EL (cell line): ENCODE measurements around the gene WDR45B.
A peak's percentile ranks its signal among the peaks of the same experiment; 100 is the strongest.
"Not testable (repeated sequence)": the region's sequence is repeated elsewhere in the genome, so short reads cannot be mapped to it uniquely, and the experiment has no call there.

Experiments
- DNase-seq: peaks from one replicate; pipeline ENCODE4 v3.0.0-alpha.2; 2016

Gene WDR45B

DNA sequence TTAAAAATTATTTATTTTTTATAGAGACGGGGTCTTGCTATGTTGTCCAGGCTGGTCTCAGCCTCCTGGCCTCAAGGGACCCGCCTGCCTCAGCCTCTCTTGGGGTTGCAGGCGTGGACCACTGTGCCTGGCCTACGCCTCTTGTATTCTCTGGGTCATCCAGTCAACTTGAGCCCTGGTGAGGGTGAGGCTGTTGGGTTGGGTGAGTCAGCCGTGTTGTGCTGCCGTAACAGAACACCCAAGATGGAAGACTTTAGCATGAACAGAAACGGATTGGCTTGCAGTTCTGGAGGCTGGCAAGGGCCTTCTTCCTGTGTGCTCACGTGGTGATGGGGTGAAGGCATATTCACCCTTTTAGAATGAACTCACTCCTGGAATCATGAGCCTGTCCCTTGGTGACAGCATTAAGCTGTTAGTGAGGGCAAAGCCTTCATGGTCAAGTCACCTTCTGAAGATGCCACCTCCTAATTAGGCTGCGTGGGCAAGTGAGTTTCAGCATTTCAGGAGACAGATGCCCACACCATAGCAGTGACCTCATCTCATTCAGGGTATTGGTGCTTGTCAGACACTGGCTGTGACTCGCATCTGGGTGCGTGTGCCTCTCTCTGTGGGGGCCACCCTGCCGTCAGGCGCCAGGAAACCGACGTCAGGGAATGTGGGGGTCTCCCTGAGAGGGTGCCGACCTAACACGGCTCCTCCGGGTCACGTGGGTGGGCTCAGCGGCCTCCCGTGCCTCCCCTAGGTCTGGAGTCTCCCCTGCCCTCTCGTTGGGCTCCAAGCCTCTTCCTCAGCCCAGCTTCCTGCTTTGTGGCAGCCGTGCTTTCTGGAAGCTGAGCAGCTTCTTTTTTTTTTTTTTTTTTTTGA lies 49.8 kb downstream of the WDR45B start:
- DNase-seq, result peak; percentile 52

- no peak for DNase-seq
Observed at GRCh38 chr17:82596837-82597672, 51.2 kb downstream of the WDR45B start.

DNA sequence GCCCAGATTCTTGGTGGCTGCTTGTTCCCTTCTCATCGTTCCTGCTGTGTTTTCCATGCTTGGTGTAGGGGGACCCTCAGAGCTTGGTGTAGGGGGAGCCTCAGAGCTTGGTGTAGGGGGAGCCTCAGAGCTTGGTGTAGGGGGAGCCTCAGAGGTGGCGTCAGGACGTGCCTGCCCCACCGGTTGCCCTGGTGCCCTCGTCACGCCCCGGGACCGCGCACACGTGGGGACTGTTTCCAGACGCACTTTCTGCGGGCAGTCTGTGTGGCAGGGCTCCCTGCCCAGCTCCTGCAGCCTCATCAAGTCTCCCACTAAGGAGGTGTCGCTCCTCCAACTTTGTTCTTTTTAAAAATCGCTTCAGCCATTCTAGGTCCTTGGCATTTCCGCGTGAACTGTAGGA lies 51.9 kb downstream of the WDR45B start:
- no peak for DNase-seq

- no peak for DNase-seq
Observed at GRCh38 chr17:82595893-82596292, 52.4 kb downstream of the WDR45B start.

- DNase-seq, result no peak
Observed at GRCh38 chr17:82594571-82594970, 53.7 kb downstream of the WDR45B start.

DNA sequence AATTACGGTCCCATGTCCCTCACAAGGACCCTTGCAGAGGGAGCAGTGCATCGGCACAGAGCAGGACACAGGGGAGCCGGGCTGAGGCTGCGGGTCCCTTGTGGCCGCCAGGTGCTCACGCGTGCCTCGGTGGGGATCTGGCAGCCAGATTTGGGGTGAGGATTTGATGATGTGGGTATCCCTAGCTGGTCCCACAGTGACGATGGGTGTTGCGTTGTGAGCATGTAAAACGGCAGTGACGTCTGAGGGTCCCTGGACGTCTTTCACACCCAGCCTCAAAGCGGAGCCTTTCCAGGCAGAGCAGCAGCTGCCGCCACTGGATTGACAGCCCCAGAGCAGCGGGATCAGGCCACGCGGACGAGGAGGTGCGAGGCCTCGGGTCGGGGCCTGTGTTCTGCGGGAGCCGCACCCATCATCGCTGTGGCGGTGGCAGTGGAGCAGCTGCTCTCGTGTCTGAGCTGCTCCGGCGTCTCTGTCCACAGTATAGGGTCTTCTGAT lies 54.6 kb downstream of the WDR45B start:
- DNase-seq, result no peak

DNA sequence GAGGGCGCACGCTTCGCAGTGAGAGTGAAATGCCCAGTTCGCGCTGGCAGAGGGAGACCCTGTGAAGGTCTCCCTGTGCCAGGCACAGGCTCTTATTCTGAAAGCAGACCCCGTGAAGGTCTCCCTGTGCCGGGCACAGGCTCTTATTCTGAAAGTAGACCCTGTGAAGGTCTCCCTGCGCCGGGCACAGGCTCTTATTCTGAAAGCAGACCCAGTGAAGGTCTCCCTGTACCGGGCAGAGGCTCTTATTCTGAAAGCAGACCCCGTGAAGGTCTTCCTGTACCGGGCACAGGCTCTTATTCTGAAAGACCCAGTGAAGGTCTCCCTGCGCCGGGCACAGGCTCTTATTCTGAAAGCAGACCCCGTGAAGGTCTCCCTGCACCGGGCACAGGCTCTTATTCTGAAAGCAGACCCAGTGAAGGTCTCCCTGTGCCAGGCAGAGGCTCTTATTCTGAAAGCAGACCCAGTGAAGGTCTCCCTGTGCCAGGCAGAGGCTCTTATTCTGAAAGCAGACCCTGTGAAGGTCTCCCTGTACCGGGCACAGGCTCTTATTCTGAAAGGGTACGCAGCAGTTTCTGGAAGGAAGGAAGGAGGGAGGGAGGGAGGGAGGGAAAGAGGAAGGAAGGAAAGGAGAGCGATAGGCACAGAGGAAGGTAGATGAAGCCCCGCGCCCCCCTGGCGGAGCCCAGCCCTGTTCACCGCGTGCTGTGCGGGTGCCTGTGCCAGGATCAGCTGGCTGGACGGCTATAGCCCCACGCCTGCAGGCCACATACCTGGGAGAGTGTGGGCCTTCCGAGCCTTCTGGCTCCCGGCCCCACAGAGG lies 55.3 kb downstream of the WDR45B start:
- peak; percentile 83 for DNase-seq

GRCh38 chr17:82592289-82592766 lies 55.9 kb downstream of the WDR45B start:
- no peak for DNase-seq

DNA sequence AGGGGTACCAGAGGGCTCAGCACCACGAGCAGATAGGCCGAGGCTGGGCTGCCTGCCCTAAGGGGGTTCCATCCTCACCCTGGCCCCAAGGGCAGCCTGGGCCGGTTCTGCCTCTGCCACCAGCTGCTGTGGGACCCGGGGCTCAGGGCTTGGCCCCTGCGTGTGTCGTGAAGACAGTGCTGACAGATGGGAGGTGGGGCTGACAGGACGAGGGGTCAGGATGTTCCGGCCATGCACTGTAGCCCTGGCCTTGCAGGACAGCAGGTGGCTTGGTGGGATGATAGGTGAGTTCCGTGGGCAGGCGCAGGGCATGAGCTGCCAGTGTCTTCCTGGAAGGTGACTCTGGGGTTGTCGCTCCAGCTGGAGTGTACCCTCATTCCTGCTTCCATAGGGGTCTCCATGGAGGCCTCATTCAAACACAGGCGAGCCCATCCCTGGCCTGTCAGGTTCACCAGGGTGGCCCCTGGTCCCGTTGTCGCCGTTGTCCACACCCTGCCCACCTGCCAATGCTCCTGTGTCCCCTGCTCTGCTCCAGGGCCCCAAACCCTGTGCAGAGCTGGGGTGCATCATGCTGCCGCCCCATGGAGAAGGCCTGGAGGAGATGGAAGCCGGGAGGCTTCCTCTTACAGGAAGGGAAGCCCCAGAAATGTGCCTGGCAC lies 57.2 kb downstream of the WDR45B start:
- no peak for DNase-seq

- DNase-seq, result no peak
Observed at GRCh38 chr17:82590216-82590615, 58.0 kb downstream of the WDR45B start.

DNA sequence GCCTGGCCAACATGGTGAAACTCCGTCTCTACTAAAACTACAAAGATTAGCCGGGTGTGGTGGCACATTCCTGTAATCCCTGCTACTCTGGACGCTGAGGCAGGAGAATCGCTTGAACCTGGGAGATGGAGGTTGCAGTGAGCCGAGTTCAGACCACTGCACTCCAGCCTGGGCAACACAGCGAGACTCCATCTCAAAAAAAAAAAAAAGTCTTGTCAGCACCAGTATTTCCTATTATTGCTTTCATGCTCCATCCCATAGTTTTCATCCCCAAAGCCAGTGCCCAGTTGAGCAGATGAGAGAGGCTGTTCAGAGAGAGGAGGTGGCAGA lies 58.4 kb downstream of the WDR45B start:
- DNase-seq, result no peak

GRCh38 chr17:82588266-82589175 lies 59.7 kb downstream of the WDR45B start:
- DNase-seq, result no peak

- no peak for DNase-seq
Observed at GRCh38 chr17:82587234-82588086, 60.8 kb downstream of the WDR45B start.

DNA sequence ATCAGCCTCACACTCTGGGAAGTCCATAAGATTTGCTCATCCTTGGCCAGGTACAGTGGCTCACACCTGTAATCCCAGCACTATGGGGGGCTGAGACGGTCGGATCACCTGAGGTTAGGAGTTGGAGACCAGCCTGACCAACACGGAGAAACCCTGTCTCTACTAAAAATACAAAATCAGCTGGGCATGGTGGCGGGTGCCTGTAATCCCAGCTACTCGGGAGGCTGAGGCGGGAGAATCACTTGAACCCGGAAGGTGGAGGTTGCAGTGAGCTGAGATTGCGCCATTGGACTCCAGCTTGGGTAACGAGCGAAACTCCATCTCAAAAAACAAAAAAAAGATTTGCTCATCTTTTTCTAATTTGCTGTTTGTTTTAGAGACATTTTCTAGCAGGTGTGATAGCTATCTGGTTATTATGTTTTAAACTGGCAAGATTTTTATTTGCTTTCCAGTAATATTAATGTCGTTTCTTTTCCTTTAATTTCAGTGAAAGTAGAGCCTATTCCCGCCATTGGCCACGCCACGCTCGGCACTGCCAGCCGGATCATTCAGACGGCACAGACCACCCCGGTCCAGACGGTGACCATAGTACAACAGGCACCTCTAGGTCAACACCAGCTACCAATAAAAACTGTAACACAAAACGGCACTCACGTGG lies 61.5 kb downstream of the WDR45B start:
- no peak for DNase-seq

DNA sequence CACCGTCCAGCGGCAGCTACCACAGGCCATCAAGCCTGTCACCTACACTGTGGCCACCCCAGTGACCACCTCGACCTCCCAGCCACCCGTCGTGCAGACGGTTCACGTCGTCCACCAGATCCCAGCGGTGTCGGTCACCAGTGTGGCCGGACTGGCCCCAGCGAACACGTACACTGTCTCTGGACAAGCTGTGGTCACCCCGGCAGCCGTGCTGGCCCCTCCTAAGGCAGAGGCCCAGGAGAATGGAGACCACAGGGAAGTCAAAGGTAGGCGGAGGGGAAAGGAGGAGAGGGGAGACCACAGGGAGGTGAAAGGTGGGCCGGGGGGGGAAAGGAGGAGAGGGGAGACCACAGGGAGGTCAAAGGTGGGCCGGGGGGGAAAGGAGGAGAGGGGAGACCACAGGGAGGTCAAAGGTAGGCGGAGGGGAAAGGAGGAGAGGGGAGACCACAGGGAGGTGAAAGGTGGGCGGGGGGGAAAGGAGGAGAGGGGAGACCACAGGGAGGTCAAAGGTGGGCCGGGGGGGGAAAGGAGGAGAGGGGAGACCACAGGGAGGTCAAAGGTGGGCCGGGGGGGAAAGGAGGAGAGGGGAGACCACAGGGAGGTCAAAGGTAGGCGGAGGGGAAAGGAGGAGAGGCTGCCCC lies 62.2 kb downstream of the WDR45B start:
- DNase-seq, result not testable (repeated sequence)

- no peak for DNase-seq
Observed at GRCh38 chr17:82583720-82584234, 64.5 kb downstream of the WDR45B start.

DNA sequence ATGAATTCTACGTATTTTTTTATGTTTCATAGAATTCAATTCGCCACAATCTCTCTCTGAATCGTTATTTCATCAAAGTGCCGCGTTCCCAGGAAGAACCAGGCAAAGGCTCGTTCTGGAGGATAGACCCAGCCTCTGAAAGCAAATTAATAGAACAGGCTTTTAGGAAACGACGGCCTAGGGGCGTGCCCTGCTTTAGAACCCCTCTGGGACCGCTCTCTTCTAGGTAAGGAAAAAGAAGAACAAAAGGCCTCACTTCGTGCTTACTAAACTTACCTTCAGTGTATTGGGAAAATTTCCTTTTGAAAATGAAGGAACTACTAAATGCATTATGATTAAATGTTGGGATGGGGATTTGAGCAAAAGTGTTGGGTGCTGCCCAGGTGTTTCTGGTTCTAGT lies 65.5 kb downstream of the WDR45B start:
- no peak for DNase-seq

DNA sequence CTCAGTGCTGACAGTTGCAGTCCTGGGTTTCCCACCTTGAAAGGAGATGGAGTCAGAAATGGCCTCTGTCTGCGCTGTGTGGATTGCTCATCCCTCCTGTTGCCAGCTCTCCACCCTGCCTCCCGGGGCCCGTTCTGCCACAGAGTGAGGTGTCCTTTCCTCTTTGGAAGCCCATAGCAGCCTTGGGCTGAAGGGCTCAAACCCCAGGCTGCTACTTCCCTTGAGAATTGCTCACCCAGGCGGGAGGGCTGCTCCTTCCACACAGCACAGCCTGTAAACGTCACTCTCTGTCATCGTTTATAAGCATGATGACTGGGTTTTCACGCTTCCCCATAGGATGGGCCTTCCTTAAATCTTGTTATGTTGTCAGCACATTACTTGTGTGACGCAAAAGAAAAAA lies 66.0 kb downstream of the WDR45B start:
- peak; percentile 48 for DNase-seq

- not testable (repeated sequence) for DNase-seq
Observed at GRCh38 chr17:82579969-82580368, 68.3 kb downstream of the WDR45B start.
